ENCODE results near the gene RFWD3. TPM values are rescaled to one million over a fixed set of nuclear protein-coding genes. Genes with fewer than 3 reads are reported as not detected.

The RFWD3 gene
- total and polyA plus RNA-seq, 2 of the 8 experiments (the other 6 are each of a cell fraction or from before 2014, with no cell fraction given), result 67.1 to 114 TPM

GRCh38 chr16:74713325-74713724, 46.6 kb upstream of the RFWD3 start:
- Histone ChIP-seq H3K56ac (replicated peaks; ENCODE audit: insufficient read length, low read depth, low read length) (no peak overlapping the region), H4K91ac (replicated peaks; ENCODE audit: insufficient read length, low read length) (no peak overlapping the region), H3K4me1 (replicated peaks in 1 of 4; ENCODE audit: control insufficient read depth in 3 of 4, insufficient read depth in 4 of 4, low read length in 3 of 4) (no peaks in the 10 kb centered on the region), H3K4me2 (ENCODE audit: insufficient read depth in 1 of 2, low read depth in 2 of 2, low read length in 2 of 2) (no peak overlapping the region), H2BK15ac (ENCODE audit: low read length) (no peak overlapping the region), H2BK20ac (ENCODE audit: low read length) (no peak overlapping the region), H3K36me3 (ENCODE audit: control insufficient read depth in 2 of 4, insufficient read depth in 4 of 4, low read length in 3 of 4) (no peaks in the 10 kb centered on the region), H3K18ac (ENCODE audit: extremely low read depth, low read length) (no peak overlapping the region), H3K23me2 (ENCODE audit: low read depth, low read length) (no peaks in the 10 kb centered on the region), H3K27ac (ENCODE audit: low read depth, low read length) (no peak overlapping the region), H2BK120ac (replicated peaks; ENCODE audit: low read depth, low read length) (no peak overlapping the region), H2BK12ac (ENCODE audit: low read depth, low read length) (no peak overlapping the region), H4K20me1 (replicated peaks in 1 of 2; ENCODE audit: control insufficient read depth in 1 of 2, insufficient read depth in 2 of 2, low read length in 2 of 2) (no peaks in the 10 kb centered on the region), H4K8ac (ENCODE audit: extremely low read depth, insufficient read depth, low read length) (peak overlapping the region; percentile 31; the same call in 1 of the 2 replicates), H2AFZ (ENCODE audit: low read length) (no peak overlapping the region), H3K27me3 (replicated peaks in 1 of 4; ENCODE audit: control insufficient read depth in 3 of 4, extremely low read depth in 1 of 4, insufficient read depth in 3 of 4, low read length in 3 of 4) (0 out of 7 replicates have a peak, but pooled peaks cover 0 to 2% (median 0%) of the 10 kb centered on the region in 4 experiments), H2BK5ac (ENCODE audit: low read depth, low read length) (no peak overlapping the region), H2AK5ac (ENCODE audit: low read depth, low read length) (no peak overlapping the region), H3K4ac (replicated peaks; ENCODE audit: insufficient read length, low read depth, low read length) (no peak overlapping the region), H3K9me3 (ENCODE audit: insufficient read depth in 2 of 2, low read depth in 1 of 2, low read length in 1 of 2) (no peaks in the 10 kb centered on the region), H4K5ac (ENCODE audit: insufficient read length, low read depth, low read length) (no peak overlapping the region), H3K4me3 (ENCODE audit: extremely low read depth in 1 of 4, insufficient read depth in 2 of 4, low read depth in 3 of 4, low read length in 4 of 4) (no peak overlapping the region), H3K9ac (replicated peaks in 1 of 4; ENCODE audit: extremely low read depth in 1 of 4, low read depth in 3 of 4, low read length in 3 of 4) (no peak overlapping the region), H3K79me1 (ENCODE audit: low read depth, low read length) (no peaks in the 10 kb centered on the region), H3K79me2 (ENCODE audit: control insufficient read depth in 1 of 2, insufficient read depth in 2 of 2, low read length in 2 of 2) (no peaks in the 10 kb centered on the region), H3K14ac (ENCODE audit: insufficient read length) (no peak overlapping the region), H3K23ac (ENCODE audit: insufficient read length) (no peak overlapping the region)
- CTCF ChIA-PET (ENCODE audit: partially characterized antibody), result interaction anchor here (1.0 to 21.3 kb wide), 6 partner anchors 25 to 376 kb away, joined by 3 to 576 read pairs (median 10); no protein-coding TSS in a partner anchor
- DNase-seq (ENCODE audit: low read depth in 1 of 2, low spot score in 2 of 2), result no peak
- FAIRE-seq, result no peak
- TF ChIP-seq EZH2 (IDR thresholded peaks at IDR 0.05; ENCODE audit: low read depth, low read length, severe bottlenecking) (no peak), TBP (IDR thresholded peaks at IDR 0.05; ENCODE audit: low read depth, low read length) (no peak), SIX5 (IDR thresholded peaks at IDR 0.05; ENCODE audit: low read depth, low read length) (no peak), SIN3A (conservative IDR thresholded peaks at IDR 0.05 in 1 of 2, IDR thresholded peaks at IDR 0.05 in 1 of 2; ENCODE audit: low read depth in 1 of 2, low read length in 2 of 2) (no peak), POU5F1 (IDR thresholded peaks at IDR 0.05; ENCODE audit: low read depth, low read length) (no peak), NANOG (IDR thresholded peaks at IDR 0.05; ENCODE audit: insufficient read depth, low read depth, low read length, poor library complexity, severe bottlenecking) (no peak), CBX5 (IDR thresholded peaks at IDR 0.05; ENCODE audit: low read depth, low read length) (no peak)
- TF ChIP-seq, protein P1, sequence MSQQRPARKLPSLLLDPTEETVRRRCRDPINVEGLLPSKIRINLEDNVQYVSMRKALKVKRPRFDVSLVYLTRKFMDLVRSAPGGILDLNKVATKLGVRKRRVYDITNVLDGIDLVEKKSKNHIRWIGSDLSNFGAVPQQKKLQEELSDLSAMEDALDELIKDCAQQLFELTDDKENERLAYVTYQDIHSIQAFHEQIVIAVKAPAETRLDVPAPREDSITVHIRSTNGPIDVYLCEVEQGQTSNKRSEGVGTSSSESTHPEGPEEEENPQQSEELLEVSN (IDR thresholded peaks at IDR 0.05), result no peak
- POLR2A ChIA-PET (ENCODE audit: partially characterized antibody), result interaction anchor here (1.5 kb wide), 1 partner anchor 13 kb away, joined by 3 read pairs; no protein-coding TSS in a partner anchor
- 89% methylated on average over 10 of the region's 10 CpGs; no CpG with 5 or more reads in 1 of the 2 experiments for WGBS, 2 experiments (ENCODE audit: extremely low coverage in 1 of 2, insufficient coverage in 1 of 2, insufficient read length in 1 of 2, insufficient replicate concordance in 2 of 2, low coverage in 1 of 2, low lambda C conversion rate in 2 of 2, missing lambda C conversion rate in 1 of 2)

Data from H1 (cell line).